ENCODE results near the gene ANXA6.

GRCh38 chr5:151056379-151057325, 100.9 kb downstream of the ANXA6 start:
- TF ChIP-seq, protein P1, sequence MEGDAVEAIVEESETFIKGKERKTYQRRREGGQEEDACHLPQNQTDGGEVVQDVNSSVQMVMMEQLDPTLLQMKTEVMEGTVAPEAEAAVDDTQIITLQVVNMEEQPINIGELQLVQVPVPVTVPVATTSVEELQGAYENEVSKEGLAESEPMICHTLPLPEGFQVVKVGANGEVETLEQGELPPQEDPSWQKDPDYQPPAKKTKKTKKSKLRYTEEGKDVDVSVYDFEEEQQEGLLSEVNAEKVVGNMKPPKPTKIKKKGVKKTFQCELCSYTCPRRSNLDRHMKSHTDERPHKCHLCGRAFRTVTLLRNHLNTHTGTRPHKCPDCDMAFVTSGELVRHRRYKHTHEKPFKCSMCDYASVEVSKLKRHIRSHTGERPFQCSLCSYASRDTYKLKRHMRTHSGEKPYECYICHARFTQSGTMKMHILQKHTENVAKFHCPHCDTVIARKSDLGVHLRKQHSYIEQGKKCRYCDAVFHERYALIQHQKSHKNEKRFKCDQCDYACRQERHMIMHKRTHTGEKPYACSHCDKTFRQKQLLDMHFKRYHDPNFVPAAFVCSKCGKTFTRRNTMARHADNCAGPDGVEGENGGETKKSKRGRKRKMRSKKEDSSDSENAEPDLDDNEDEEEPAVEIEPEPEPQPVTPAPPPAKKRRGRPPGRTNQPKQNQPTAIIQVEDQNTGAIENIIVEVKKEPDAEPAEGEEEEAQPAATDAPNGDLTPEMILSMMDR (IDR thresholded peaks at IDR 0.05), result no peak
- TF ChIP-seq POLR2AphosphoS5 (IDR thresholded peaks at IDR 0.05) (no peak), EP300 (IDR thresholded peaks at IDR 0.05) (no peak), POLR2A (IDR thresholded peaks at IDR 0.05) (no peak)
